Ovary (tissue), 9 donors: ENCODE results near the gene LTN1. TPM values are rescaled to one million over a fixed set of nuclear protein-coding genes. Genes with fewer than 3 reads are reported as not detected.
"Not testable (repeated sequence)": the region's sequence is repeated elsewhere in the genome, so short reads cannot be mapped to it uniquely, and the experiment has no call there.

ENCODE experiments used
- DNase-seq, 5 donors: peaks; one replicate each; pipeline ENCODE4 v3.0.0-alpha.2; 2019 to 2020
- H3K27ac ChIP-seq, 2 donors: fragments of 200-600 bp; one replicate each; pipeline versions ENCODE4 v1.5.1 to v1.8.0; 2019 to 2022
- H3K27me3 ChIP-seq: fragments of 200-600 bp; one replicate; pipeline ENCODE4 v1.8.0; 2022
- H3K36me3 ChIP-seq: fragments of 200-600 bp; sonication (generic); one replicate; pipeline ENCODE4 v1.5.1; 2019
- H3K4me1 ChIP-seq: one replicate; pipeline ENCODE4 v1.8.1; 2013; ENCODE audit warnings: mild to moderate bottlenecking, moderate library complexity; ENCODE audit not compliant: insufficient read depth
- H3K4me3 ChIP-seq: fragments of 200-600 bp; sonication (generic); one replicate; pipeline ENCODE4 v1.5.1; 2017
- H3K9me3 ChIP-seq, 2 donors: fragments of 200-600 bp in 1 of 2; sonication (generic) in 1 of 2; one replicate each; pipeline versions ENCODE4 v1.5.1 to v1.8.1; 2013 to 2019; ENCODE audit warnings: mild to moderate bottlenecking in 1 of 2, moderate library complexity in 1 of 2
- EP300 ChIP-seq: sonication (generic); formaldehyde crosslinking; IDR thresholded peaks from one replicate; pipeline ENCODE4 v1.6.1; 2017; ENCODE audit warnings: antibody characterized with exemption
- POLR2A ChIP-seq: fragments of 450-650 bp; IDR thresholded peaks from one replicate; pipeline ENCODE4 v1.6.1; 2017; ENCODE audit warnings: antibody characterized with exemption, mild to moderate bottlenecking, moderate library complexity
- WGBS, 3 donors: extraction: QIAGEN DNeasy Blood & Tissue Kit in 1 of 3; methylation state at CpG; one replicate each; pipeline versions ENCODE4 v1.1.5 to v1.1.7; 2013 to 2017; 5-methylcytosine and 5-hydroxymethylcytosine counted together
- intact Hi-C, 4 donors: fragments of 100-400 bp; cut with DNase I; formaldehyde crosslinking; loops; one replicate each; pipeline versions ENCODE4 v1.11.0 to v1.15.1; 2022 to 2023
- polyA plus RNA-seq, 2 donors: library from polyadenylated mRNA; stranded (reverse); fragments of 200-250 nt in 1 of 2; fragments of 350-450 nt in 1 of 2; fragmentation: Illumina TruSeq in 1 of 2; extraction: RNeasy Lipid Tissue Mini Kit (QIAGEN cat#74804) in 1 of 2; gene quantifications; one replicate each; pipeline ENCODE4 v1.2.3, GENCODE V29; 2013 to 2014
- total RNA-seq, 7 donors: library from RNA; depleted of rRNA in 2 of 7; stranded (reverse); fragments of >200 nt in 2 of 7; fragmentation: NEBNext Ultra II Directional in 3 of 7; extraction: Animal tissue kit (Norgen Biotek cat#: 25700) in 3 of 7; gene quantifications; one replicate each; pipeline versions ENCODE4 v1.1.0 to v1.2.4, GENCODE V29; 2016 to 2023
- TF ChIP-seq, protein P1 (sequence below), 3 donors: fragments of 450-650 bp in 2 of 3; fragments of 200-600 bp in 1 of 3; IDR thresholded peaks; one replicate each; pipeline versions ENCODE4 v1.5.1 to v1.8.0; 2016 to 2022; ENCODE audit warnings: antibody characterized with exemption in 3 of 3, mild to moderate bottlenecking in 1 of 3
- donor health status: DM: no; HTN: no; CAD: no; lungs with moderate emphysema.
- donor health status: DM: no; HTN: no; CAD: no.
- donor health status: Bipolar disorder and iron deficiency.
- donor health status: DM: yes; HTN: yes; CAD: no.
- donor health status: DM: no; HTN: no; CAD: no.
- donor health status: DM: yes; HTN: yes; CAD: no.

LTN1 gene
- total and polyA plus RNA-seq, 9 donors: 6.3 to 24.5 (median 18.2) TPM

DNA sequence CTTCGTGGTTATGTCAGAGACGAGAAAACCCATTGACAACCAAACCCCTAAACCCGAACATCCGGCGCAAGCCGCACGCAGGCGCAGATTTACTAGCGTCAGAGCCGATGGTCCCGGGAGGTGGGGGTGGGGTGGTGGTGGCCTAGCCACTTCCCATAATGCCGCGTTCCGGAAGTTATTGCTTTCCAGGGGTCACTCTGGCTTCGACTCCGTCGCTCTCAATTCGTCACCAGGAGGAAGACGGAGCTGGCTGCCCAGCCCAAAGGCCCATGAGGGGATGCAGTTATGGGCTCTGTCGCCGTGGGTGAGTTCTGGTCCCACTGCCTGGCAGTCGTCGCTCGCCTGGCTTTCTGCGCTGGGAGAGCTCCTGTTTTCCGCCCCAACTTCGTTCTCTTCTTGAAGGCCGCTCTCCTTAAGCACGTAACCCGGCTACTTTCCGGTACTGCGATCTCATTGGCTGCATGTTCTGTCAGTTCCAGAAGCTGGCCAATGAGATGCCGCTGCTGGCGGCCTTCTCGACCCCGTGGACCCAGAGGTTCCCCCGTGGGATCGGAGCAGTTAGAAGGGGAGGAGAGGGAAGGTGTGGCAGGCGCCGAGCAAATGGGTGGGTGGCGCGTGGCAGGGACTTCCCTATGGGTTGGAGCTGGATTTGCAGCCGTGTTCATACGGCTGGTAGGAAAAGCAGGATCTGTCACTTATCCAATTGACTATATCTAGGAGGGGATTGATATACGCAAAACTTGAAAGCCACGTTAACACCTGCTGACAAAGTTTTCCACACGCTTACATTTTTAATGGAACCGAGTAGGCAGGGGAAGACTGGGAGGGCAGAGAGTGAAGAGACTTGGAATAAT, 32.0 kb upstream of the LTN1 start, which contains the start of gene USP16:
Gene USP16 (plus strand): TSS at position 195 of the 854 bp plus-strand sequence. CDS start 3,246 bp downstream, outside the sequence.
- TF ChIP-seq, protein P1, sequence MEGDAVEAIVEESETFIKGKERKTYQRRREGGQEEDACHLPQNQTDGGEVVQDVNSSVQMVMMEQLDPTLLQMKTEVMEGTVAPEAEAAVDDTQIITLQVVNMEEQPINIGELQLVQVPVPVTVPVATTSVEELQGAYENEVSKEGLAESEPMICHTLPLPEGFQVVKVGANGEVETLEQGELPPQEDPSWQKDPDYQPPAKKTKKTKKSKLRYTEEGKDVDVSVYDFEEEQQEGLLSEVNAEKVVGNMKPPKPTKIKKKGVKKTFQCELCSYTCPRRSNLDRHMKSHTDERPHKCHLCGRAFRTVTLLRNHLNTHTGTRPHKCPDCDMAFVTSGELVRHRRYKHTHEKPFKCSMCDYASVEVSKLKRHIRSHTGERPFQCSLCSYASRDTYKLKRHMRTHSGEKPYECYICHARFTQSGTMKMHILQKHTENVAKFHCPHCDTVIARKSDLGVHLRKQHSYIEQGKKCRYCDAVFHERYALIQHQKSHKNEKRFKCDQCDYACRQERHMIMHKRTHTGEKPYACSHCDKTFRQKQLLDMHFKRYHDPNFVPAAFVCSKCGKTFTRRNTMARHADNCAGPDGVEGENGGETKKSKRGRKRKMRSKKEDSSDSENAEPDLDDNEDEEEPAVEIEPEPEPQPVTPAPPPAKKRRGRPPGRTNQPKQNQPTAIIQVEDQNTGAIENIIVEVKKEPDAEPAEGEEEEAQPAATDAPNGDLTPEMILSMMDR (IDR thresholded peaks at IDR 0.05): peak in 1 of 3 donors; percentile 30
- TF ChIP-seq EP300 (peak; percentile 79), POLR2A (peak; percentile 55)
- Histone ChIP-seq H3K4me1 (peaks cover 6% of the 10 kb centered on the region), H3K9me3 (no peaks in the 10 kb centered on the region), H3K27me3 (no peaks in the 10 kb centered on the region), H3K4me3 (peak within 1 kb of the TSS; percentile 61), H3K27ac (peak within 1 kb of the TSS; percentile 96 to 98), H3K36me3 (no peaks in the 10 kb centered on the region)
- peak; percentile 93 to 96 (median 96) for DNase-seq
- 0 to 1% (median 0%) methylated on average over 39 to 48 of the region's 48 CpGs for WGBS, 3 donors
- intact Hi-C loops: loop anchor here in 1 of 4 donors (2.0 kb wide), 1 partner anchor 22 kb away; no protein-coding TSS in a partner anchor

DNA sequence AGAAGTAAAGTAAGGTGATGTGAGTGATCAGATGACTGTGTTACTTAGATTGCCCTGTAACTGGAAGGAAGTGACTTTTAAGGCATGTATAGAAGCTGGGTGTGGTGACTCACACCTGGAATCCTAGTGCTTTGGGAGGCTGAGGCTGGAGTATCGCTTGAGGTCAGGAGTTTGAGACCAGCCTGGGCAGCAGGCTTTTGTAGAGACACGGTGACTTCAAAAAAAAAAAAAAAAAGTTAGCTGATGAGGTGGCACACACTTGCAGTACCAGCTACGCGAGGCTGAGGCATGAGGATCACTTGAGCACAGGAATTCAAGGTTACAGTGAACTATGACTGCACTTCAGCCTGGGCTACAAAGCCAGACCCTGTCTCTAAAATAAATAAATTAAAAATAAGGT, 29.5 kb upstream of the LTN1 start:
- H3K27ac ChIP-seq: no peak overlapping the region
- H3K4me1 ChIP-seq: peaks cover 10% of the 10 kb centered on the region
- no peaks in the 10 kb centered on the region for H3K9me3 ChIP-seq
- intact Hi-C loops: no loop called here
- 75 to 81% (median 77%) methylated on average over 4 of the region's 4 CpGs for WGBS, 3 donors
- no peak overlapping the region for H3K4me3 ChIP-seq
- DNase-seq: no peak
- H3K36me3 ChIP-seq: no peaks in the 10 kb centered on the region
- TF ChIP-seq EP300 (no peak), POLR2A (no peak)
- TF ChIP-seq, protein P1 (IDR thresholded peaks at IDR 0.05): no peak
- H3K27me3 ChIP-seq: no peaks in the 10 kb centered on the region

DNA sequence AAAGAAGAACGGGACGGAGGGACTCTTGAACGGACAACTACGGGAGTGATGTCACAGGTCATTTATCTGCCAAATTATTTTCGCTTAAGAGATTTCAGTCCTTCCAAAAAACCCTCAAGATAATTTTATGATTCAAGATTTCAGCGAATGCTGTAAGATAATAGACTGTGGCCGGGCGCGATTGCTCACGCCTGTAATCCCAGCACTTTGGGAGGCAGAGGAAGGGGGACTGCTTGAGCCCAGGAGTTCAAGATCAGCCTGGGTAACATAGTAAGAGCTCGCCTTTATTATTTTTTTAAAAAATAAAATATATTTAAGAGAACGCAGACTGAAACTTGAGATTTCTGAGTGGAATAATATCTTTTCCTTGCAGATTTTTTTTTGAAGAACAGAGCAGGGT, 25.9 kb upstream of the LTN1 start:
- Histone ChIP-seq H3K4me1 (peaks cover 7% of the 10 kb centered on the region), H3K27ac (no peak overlapping the region), H3K4me3 (peak overlapping the region; percentile 78), H3K27me3 (no peaks in the 10 kb centered on the region), H3K9me3 (no peaks in the 10 kb centered on the region), H3K36me3 (no peaks in the 10 kb centered on the region)
- no peak for DNase-seq
- 1 to 14% (median 8%) methylated on average over 12 of the region's 12 CpGs for WGBS, 3 donors
- intact Hi-C loops: no loop called here
- TF ChIP-seq, protein P1 (IDR thresholded peaks at IDR 0.05): no peak
- TF ChIP-seq POLR2A: no peak
- no peak for TF ChIP-seq EP300

DNA sequence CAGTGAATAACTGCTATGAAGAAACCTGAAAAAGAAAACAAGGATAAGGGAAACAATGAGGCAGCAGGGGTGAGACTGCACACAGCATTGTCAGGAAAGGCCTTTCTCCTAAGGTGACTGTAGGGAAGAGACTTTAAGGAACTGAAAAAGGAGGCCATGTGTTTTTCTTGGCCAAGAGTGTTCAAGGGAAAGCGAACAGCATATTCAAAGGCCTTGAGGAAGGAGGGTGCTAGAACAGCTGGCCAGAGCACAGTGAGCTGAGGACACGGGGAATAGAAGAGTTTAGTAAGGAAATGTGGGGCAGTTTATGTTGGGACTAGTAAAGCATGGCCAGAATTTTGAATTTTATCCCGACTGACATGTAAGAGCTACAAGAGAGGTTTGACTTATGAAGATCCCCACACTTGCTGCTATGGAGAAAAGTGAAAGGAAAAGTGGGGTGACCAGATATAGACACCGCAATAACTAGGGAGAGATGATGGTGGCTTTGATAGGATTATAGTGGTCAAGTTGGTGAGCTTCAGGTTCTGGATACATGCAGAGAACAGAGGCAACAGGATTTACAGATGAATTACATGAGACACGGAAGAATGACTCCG, 25.1 kb upstream of the LTN1 start:
- no peaks in the 10 kb centered on the region for H3K36me3 ChIP-seq
- peaks cover 7% of the 10 kb centered on the region for H3K4me1 ChIP-seq
- intact Hi-C loops: no loop called here
- no peak for TF ChIP-seq EP300
- TF ChIP-seq, protein P1 (IDR thresholded peaks at IDR 0.05): no peak
- TF ChIP-seq POLR2A: no peak
- H3K9me3 ChIP-seq: no peaks in the 10 kb centered on the region
- no peak overlapping the region for H3K4me3 ChIP-seq
- H3K27me3 ChIP-seq: no peaks in the 10 kb centered on the region
- no peak overlapping the region for H3K27ac ChIP-seq
- no peak for DNase-seq
- WGBS, 3 donors: 67 to 74% (median 72%) methylated on average over 6 of the region's 6 CpGs

DNA sequence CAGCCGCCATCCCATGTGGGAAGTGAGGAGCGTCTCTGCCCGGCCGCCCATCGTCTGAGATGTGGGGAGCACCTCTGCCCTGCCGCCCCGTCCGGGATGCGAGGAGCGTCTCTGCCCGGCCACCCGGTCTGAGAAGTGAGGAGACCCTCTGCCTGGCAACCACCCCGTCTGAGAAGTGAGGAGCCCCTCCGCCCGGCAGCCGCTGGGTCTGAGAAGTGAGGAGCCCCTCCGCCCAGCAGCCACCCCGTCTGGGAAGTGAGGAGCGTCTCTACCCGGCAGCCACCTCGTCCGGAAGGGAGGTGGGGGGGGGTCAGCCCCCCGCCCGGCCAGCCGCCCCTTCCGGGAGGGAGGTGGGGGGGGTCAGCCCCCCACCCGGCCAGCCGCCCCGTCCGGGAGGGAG, 18.6 kb upstream of the LTN1 start:
- WGBS, 3 donors: 95 to 100% (median 99%) methylated on average over 1 to 30 of the region's 30 CpGs
- H3K36me3 ChIP-seq, H3K27me3 ChIP-seq, H3K9me3 ChIP-seq, H3K4me3 ChIP-seq, intact Hi-C loops, DNase-seq, H3K27ac ChIP-seq, H3K4me1 ChIP-seq: not testable (repeated sequence)
